CD4-positive, alpha-beta T cell treated with Interleukin-15 for 1 hour (primary cell): Measurements from ENCODE around the gene PPM1M.

ENCODE experiments used
- DNase-seq: peaks from one replicate; pipeline ENCODE4 v3.0.0-alpha.2; 2020

PPM1M gene

GRCh38 chr3:52299247-52299878 lies 53.8 kb downstream of the PPM1M start:
- DNase-seq = no peak
